HG02763 (cell line): ENCODE measurements around the gene DSC3.
"Not testable (repeated sequence)": the region's sequence is repeated elsewhere in the genome, so short reads cannot be mapped to it uniquely, and the experiment has no call there.

Source experiments
- ATAC-seq: cut with Tn5 transposase; IDR thresholded peaks from one replicate; pipeline ENCODE4 v1.9.1; 2021; ENCODE audit warnings: mild to moderate bottlenecking, moderate library complexity; ENCODE audit not compliant: unreplicated experiment

Gene DSC3

GRCh38 chr18:30982285-30982992 lies 60.1 kb downstream of the DSC3 start:
- ATAC-seq = no peak

DNA sequence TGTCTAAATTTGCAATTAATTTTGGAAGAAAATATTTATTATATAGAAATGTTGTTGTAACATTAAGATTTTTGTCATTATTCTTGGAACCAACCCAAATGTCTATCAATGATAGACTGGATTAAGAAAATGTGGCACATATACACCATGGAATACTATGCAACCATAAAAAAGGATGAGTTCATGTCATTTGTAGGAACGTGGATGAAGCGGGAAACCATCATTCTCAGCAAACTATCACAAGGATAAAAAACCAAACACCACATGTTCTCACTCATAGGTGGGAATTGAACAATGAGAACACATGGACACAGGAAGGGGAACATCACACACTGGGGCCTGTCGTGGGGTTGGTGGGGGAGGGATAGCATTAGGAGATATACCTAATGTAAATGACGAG lies 64.5 kb downstream of the DSC3 start:
- not testable (repeated sequence) for ATAC-seq

DNA sequence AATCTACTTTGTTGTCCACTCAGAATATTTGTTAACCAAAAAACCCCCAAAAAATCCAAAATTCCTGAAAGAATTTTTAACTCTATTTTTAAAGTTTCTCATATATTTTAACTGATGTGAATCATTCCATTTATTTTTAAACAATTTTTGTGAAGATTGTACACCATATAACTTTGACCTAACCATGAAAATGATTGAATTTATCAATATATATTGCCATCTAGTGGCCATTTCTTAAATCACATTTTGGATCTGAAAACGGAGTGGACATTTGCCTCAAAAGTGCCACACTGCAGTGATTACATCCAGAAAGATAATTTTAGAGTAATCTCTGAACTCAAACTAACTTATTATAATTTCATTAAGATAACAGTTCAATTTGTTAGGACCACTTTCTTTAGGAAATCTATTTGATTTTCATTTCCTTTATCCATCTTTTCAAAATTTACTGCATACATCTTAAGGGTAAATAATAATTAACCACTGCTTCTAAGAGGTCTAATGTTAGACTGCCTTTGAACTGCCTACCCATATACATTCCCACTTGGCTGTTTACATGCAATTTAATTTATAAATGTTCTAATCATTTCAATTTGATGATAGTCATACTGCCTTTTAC lies 71.1 kb downstream of the DSC3 start:
- peak; percentile 81 for ATAC-seq

DNA sequence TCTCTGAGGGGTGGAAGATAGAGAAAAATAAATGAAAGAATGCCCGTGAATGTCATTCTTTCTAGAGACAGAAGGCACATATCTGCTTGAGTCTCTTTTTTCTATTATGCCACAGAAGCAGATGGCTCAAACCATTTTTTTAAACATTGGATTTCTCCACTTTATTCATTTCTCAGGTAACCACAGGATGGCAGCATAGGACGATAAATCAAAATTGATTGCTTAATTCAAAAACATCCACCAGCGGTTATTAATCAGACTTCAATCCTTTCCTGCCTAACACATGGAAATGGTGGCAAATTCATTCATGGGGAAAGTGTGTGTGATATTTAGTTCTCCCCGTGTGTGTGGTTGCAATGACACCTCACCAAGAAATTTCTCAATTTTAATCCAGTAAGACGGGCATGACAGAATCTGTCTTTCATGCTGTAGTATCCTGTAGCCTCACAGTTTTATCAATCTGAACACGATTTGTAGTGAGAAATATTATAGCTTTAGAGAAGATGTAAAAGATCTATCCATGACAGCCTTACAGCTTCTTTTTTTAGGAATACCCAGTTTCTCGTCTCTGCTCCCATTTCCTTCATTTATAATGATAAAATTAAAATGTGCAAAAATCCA lies 72.2 kb downstream of the DSC3 start:
- no peak for ATAC-seq

GRCh38 chr18:30969670-30970170 lies 72.8 kb downstream of the DSC3 start:
- ATAC-seq = no peak

GRCh38 chr18:30967701-30968100 lies 74.8 kb downstream of the DSC3 start:
- ATAC-seq = no peak

GRCh38 chr18:30965237-30965636 lies 77.3 kb downstream of the DSC3 start:
- no peak for ATAC-seq

DNA sequence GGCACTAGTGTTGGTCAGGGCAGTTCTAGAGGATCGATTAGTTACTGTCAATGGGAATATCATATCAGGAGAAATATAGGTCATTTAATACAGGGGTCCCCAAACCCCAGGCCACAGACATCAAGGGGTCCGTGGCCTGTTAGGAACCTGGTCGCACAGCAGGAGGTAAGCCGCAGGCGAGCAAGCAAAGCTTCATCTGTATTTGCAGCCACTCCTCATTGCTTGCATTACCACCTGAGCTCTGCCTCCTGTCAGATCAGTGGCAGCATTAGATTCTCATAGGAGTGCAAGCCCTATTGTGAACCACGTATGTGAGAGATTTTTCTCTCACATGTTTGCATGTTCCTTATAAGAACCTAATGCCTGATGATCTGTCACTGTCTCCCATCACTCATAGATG lies 81.9 kb downstream of the DSC3 start:
- ATAC-seq = no peak

GRCh38 chr18:30957066-30957465 lies 85.5 kb downstream of the DSC3 start:
- no peak for ATAC-seq

GRCh38 chr18:30954262-30954661 lies 88.3 kb downstream of the DSC3 start:
- no peak for ATAC-seq

- no peak for ATAC-seq
These were observed 96.8 kb downstream of the DSC3 start for GRCh38 chr18:30945761-30946160.

DNA sequence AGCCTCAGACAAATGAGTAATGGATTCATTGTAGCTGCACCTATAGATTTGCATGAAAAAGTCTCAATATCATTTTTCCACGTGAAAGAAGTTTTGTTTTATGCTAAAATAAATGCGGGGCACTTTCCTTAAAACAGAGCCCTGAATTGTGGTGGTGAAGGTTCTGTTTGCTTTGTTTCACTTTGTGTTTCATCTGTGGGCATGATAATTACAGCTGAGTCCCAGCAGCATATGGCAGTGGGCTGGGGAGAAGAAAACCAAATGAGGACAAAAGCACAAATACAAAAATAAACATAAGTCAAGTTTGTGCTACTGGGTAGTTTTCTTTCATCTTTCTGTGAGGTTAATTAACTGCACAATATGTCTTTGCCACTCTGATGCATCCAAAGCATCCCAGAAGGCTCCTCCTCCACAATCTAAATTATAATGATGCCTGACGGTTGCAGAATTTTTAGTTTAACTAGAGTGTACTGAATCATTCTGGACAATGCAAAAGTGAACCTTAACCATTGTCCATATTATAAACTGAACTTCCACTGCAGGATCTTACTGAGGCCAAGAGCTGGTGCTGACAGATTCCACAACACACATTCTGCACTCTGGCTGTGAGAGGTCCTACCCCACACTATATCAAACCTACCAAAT lies 97.6 kb downstream of the DSC3 start:
- no peak for ATAC-seq

DNA sequence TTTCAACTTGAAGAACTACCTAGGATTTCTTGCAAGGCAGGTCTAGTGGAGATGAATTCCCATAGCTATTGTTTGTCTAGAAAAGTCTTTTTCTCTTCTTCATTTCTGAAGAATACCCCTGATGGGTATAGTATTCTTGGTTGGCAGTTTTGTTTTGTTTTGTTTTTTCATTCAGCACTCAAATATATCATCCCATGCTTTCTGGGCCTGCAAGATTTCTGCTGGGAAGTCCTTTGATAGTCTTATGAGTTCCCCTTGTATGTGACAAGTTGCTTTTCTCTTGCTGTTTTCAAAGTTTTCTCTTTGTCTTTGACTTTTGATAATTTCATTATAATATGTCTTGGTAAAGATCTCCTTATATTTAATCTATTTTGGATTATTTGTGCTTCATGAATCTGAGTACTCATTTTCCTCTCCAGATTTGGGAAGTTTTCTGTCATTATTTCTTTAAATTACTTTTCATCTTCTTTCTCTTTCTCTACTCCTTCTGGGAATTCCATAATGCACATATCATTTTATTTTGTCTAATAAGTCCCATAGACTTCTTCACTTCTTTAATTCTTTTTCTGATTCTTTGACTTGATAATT lies 101.5 kb downstream of the DSC3 start:
- no peak for ATAC-seq
